HG03045 (cell line): ENCODE data around the gene PRKCSH.
"Not testable (repeated sequence)": the region's sequence is repeated elsewhere in the genome, so short reads cannot be mapped to it uniquely, and the experiment has no call there.

ENCODE experiments used
- ATAC-seq: cut with Tn5 transposase; IDR thresholded peaks from one replicate; pipeline ENCODE4 v1.9.1; 2021; ENCODE audit warnings: mild to moderate bottlenecking, moderate library complexity; ENCODE audit not compliant: unreplicated experiment

PRKCSH gene, protein sequence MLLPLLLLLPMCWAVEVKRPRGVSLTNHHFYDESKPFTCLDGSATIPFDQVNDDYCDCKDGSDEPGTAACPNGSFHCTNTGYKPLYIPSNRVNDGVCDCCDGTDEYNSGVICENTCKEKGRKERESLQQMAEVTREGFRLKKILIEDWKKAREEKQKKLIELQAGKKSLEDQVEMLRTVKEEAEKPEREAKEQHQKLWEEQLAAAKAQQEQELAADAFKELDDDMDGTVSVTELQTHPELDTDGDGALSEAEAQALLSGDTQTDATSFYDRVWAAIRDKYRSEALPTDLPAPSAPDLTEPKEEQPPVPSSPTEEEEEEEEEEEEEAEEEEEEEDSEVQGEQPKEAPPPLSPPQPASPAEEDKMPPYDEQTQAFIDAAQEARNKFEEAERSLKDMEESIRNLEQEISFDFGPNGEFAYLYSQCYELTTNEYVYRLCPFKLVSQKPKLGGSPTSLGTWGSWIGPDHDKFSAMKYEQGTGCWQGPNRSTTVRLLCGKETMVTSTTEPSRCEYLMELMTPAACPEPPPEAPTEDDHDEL

GRCh38 chr19:11435057-11435832, at the start of gene PRKCSH, which contains the start of gene ODAD3:
Gene PRKCSH (plus strand): TSS chr19:11435635. CDS start chr19:11436118, 483 bp downstream.
Gene ODAD3 (minus strand): TSS chr19:11435121. CDS start chr19:11435016, 105 bp downstream.
- ATAC-seq: peak; percentile 87

- ATAC-seq: no peak
Measured at GRCh38 chr19:11387162-11388034, 48.0 kb upstream of the PRKCSH start.

- no peak for ATAC-seq
Measured at GRCh38 chr19:11390359-11390758, 45.1 kb upstream of the PRKCSH start.

DNA sequence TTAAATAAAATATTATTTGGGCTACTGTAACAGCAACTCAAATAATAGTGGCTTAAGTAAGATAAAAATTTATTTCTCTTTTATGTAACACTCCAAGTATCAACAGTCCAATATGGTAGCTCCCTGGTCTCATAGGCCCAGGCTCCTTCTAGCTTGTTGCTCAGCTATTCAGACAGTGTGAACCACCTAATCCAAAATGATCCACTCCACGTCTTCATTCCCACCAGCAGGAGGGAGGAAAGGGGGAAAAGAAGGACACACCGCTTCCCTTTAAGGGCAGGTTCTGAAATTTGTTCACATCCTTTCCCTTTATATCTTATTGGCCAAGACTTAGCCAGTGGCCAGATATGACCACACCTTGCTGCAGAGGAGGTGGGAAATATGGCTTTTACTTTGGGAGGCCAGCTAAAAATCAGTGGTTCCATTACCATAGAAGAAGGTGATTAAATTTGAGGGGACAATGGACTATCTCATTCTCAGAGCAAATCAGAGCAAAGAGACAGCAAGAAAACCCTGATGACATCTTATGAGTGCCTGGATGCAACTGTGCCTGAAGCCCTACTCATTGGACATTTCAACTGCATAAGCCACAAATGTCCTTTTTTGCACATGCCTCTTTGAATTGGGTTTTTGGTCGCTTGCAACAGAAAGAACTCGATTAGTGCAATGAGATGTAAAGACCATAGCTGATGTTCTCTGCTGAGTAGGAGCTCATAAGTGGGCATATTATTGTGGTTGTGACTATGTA, 44.3 kb upstream of the PRKCSH start:
- ATAC-seq: no peak

GRCh38 chr19:11397089-11397610, 38.3 kb upstream of the PRKCSH start:
- no peak for ATAC-seq

DNA sequence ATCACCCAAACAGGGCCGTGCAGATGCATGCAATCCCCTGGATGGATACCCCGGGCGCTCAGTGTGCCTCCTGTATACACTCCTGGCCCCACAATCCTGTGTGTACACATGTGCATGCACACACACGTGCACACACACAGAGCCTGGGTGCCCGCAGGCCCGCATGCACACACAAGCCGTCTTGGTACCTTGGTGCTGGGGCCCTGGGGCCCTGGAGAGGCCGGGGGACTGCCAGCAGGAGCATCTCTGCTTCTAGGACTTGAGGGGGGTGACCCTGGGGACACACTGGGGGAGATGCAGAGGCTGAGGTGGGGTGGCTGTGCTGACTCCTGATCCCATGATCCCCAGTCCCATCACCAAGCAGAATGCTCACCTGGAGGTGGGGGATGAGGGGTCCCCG, 35.8 kb upstream of the PRKCSH start:
- ATAC-seq: no peak

GRCh38 chr19:11400798-11401197, 34.6 kb upstream of the PRKCSH start:
- ATAC-seq: no peak

- no peak for ATAC-seq
Measured at GRCh38 chr19:11401808-11402543, 33.5 kb upstream of the PRKCSH start.

GRCh38 chr19:11404588-11405222, 30.7 kb upstream of the PRKCSH start:
- ATAC-seq: no peak

DNA sequence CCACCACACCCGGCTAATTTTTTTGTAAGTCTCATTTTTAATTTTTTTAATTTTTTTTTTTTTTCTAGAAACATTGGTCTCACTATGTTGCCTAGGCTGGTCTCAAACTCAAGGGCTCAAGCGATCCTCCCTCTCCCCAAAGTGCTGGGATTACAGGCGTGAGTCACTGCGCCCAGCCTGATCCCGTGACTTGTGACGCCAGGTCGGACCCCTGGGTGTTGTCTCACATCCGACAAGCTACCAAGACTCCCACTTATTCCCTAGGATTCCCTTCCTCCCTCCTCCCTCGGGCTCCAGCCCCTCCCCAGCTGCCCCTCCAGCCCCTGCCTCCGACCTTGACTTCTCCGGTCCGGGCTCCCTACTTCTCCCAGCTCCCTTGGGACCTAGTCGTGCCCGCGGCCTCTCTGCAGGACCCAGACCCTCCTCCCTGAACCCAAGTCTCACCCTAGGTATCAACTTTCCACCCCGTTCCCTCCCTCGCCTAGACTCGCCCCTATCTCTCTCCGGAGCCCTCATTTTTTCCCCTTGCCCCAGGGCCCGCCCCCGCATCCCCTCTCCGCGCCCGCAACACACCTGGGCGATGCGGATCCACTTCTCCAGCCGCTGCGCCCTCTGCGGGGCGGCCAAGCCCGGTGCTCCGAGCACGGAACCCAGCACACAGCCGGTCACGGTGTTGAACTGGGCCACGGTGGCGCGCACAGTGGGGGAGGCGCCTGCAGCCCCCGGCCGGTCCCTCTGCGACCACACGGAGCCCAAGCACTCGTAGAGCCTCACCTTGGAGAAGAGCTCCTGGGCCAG, 29.4 kb upstream of the PRKCSH start:
- no peak for ATAC-seq

GRCh38 chr19:11406703-11407236, 28.7 kb upstream of the PRKCSH start:
- not testable (repeated sequence) for ATAC-seq

GRCh38 chr19:11408591-11408990, 26.8 kb upstream of the PRKCSH start:
- no peak for ATAC-seq

DNA sequence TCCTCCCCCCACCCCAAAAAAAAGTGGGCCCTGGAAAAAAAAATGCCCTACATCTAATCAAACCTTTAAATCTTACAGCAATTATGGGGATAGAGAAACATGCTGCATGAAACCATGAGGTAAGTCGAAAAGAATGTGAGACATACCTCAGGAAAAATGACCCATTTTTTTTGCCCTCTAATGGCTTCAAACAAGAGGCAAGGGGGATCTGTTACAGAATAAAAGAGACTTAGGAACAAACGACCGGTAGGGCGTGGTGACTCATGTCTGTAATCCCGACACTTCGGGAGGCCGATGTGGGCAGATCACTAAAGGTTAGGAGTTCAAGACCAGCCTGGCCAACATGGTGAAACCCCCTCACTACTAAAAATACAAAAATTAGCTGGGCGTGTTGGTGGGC, 24.8 kb upstream of the PRKCSH start:
- no peak for ATAC-seq

GRCh38 chr19:11414544-11414943, 20.9 kb upstream of the PRKCSH start:
- no peak for ATAC-seq

DNA sequence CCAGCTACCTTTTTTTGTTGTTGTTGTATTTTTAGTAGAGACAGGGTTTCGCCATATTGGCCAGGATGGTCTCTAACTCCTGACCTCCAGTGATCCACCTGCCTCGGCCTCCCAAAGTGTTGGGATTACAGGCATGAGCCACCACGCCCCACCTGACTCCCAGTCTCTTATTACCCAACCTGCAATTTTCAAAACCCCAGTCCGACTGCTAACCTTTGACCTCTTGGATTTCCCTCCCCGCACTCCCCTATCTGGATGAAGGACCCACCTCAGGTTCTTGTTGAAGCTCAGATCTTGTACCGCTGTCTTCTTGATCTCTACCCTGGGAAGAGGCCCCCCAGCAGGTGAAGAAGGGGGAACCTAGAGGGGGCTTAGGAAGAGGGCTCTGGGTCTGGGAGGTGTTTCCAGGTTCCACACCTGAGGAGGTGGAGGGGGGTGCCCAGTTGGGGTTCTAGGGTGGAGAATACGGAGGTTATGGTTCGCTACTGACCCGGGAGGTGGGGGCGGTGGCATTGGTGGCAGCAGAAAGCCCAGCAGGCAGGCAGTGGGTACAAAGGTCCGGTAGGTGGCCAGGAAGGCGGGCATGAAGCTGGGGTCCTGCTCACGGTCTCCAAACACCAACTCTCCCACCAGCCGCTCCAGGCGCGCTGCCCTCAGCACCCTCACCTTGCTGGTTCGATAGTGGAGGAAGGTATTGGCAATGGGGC, 18.9 kb upstream of the PRKCSH start:
- ATAC-seq: no peak

- ATAC-seq: no peak
Measured at GRCh38 chr19:11418094-11418548, 17.3 kb upstream of the PRKCSH start.
